GM19397 (cell line): ENCODE measurements around the gene PHKA2.

Experiments
- ATAC-seq: cut with Tn5 transposase; IDR thresholded peaks from one replicate; pipeline ENCODE4 v1.9.1; 2021; ENCODE audit warnings: mild to moderate bottlenecking, moderate library complexity; ENCODE audit not compliant: unreplicated experiment

The PHKA2 gene

DNA sequence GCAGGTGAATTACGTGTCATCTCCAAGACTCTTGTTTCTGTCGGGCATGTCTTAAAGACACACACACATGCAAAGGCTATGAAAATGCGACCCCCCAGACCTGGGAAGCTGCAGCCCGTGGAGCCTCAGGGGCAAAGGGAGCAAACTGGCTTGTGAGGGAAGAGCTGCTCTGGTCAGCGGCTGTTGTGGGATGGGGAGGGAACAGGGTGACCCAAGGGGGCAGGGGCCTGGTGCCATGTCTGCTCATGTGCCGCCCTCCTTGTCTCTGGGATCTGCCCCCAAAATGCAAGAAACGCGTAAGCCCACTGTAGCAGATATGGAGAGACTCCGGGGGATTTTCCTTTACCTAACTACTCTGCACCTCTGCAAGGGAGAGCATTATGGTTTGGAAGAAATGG lies 92.4 kb downstream of the PHKA2 start:
- ATAC-seq, result no peak

DNA sequence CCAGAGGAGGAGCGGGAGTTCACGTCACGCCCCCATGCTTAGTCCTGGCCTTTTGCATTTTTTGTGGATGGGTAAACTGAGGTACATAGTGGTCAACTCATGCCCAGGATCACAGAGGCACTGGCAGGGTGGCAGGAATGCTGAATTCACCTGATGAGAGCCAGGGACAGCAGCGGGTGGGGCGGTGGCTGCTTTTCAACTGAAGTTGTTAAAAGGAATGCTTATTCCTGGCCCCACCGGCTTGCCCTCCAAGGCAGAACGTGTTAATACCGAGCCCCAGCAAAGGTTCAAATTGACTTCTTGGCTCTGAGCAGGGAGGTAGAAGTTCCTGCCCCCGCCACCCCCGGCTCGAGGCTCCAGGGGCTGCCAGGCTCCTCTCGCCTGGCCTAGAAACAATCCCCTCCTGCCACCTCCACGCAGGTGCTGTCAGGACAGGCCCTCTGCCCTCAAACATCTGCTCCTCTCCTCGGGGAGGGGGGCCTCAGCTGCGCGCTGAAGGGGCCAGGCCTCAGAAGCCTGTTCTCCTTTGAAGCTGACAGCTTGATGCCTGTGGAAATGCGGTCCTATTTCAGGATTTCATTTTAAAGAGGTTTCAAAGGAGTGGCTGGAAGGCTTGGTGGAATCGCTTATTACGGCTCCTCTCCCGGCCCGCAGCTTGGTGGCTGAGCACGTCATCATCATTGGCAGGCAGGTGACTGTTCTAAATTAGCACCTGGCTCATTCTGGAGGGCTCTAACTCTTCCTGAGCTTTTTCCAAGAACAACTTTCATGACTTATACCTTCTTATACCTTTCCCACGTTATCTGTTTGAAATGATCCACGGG lies 93.0 kb downstream of the PHKA2 start:
- ATAC-seq, result no peak

DNA sequence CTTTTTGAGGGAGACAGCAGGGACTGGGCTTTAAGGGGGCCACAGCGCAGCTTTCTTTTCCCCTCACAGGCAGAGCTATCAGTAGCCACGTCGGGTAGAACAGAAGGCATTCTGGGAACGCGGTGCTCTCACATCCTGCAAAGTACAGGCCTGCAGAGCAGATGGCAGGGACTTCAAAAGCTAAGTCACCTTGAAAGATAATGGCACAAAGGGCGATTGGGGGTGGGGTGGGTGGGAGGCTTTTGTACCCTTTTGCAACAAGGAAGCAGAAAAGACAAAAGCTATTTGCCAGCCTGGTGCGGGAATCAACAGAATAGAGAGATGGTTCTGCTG lies 93.9 kb downstream of the PHKA2 start:
- no peak for ATAC-seq

DNA sequence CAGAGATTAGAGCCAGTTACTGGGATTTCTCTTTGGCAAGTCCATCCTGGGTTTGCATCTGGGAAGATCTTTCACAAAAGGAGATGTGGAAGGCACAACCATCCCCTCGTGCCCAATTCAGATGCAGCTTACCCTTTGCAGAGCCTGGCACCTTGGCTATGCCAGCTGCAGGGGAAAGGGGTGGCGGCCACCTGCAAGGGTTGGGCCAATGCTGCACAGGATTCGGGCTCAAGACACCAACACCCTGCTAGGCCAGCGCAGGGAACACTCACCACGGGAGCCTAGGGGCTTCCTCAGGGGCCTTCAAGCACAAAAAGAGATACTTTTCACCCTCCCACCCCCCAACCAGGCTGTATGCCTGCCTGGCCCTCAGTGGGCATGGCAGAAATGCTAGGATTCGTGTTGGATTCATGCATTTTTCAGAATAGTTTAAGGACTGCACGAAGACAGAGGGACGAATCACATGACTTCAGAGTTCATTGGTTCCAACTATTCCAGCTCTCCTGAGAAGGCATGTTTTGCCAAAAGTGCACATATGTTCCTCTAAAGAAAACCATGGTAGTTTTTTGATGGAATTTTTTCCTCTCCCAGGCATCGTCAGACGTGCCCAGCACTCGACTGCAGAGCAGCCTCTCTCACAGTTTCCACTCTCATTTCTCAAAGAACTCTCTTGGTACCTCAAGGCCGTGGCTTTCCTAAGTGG lies 94.4 kb downstream of the PHKA2 start:
- no peak for ATAC-seq

- ATAC-seq, result no peak
These were observed 95.6 kb downstream of the PHKA2 start for GRCh38 chrX:18888281-18888680.

- no peak for ATAC-seq
These were observed 96.1 kb downstream of the PHKA2 start for GRCh38 chrX:18887825-18888212.

DNA sequence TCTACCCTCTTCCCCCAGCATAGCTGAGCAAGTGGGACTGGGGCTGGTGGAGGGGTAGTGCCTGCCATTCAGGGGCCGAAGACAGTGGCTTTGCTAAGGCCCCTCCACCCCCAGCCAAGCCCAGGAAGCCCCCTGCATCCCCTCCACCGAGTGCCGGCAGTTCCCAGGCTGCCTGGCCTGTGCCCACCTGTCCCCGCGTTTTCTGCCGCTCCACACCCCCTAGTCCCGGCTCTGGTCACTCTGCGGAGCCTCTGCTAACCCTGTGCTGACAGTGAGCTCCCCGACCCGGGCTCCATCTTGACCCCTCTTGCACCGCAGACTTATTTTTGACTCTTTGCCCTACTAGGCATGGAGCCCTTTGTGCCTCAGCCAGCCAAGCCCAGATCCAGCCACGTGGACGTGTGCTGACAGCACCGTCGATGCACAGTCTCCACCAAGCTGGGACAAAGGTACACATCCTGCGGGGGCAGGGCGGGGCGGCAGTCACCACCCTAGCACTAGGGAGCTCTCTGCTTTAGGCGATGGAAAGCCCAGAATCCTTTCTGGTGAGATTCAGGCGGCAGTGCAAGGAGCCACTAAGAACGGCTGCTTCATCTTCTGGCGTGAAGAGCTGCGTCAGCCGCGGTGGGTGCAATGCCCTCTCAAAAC lies 96.6 kb downstream of the PHKA2 start:
- no peak for ATAC-seq

- ATAC-seq, result peak; percentile 68
These were observed 97.4 kb downstream of the PHKA2 start for GRCh38 chrX:18886344-18887161.

DNA sequence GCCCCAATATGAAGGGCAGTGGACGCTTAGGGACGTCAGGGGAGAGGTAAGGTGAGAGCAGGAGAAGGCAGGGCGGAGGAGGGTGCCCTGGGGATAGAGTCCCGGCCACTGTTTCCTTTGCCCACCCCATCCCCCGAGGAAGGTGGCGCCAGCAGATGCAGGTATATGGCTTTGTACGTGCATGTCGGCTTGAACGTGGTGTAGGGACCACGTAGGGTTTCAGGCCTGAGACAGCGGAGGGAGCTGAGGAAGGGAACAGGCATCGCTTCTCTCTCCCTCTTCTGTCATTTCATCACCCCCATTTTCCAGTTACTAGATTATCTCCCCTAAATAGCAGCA lies 97.9 kb downstream of the PHKA2 start:
- peak; percentile 27 for ATAC-seq

DNA sequence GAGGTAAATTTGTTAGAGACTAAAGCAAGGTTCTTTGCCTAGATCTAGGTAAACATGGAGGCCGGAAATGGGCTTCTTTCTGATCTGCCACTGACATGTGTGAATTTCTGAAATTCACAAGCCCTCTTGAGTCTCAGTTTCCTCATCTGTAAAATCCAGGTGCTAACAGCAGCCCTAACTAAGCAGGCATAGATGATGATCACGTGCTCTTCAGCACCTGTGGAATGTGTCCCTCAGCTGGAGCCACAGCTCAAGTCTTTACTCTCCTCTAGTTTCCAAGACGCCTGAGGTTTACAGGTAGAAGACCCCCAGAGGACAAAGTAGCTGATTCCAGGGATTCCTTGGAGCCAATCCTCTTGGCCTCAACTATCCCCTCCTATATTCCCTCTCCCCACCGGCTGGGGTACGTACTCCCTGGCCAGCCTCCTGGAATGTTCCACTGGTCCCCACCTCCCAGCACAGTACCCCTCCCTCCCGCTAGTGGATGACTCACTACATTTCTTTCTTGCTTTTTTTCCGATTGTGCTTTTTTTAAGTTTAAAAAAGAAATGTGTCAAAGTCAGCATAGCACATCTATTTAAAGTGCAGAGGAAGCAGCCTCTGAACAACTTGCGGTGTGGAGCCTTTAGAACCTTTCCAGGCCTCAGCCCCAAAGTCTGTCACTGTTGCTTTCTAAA lies 98.4 kb downstream of the PHKA2 start:
- ATAC-seq, result peak; percentile 3

- no peak for ATAC-seq
These were observed 99.0 kb downstream of the PHKA2 start for GRCh38 chrX:18884916-18885315.

DNA sequence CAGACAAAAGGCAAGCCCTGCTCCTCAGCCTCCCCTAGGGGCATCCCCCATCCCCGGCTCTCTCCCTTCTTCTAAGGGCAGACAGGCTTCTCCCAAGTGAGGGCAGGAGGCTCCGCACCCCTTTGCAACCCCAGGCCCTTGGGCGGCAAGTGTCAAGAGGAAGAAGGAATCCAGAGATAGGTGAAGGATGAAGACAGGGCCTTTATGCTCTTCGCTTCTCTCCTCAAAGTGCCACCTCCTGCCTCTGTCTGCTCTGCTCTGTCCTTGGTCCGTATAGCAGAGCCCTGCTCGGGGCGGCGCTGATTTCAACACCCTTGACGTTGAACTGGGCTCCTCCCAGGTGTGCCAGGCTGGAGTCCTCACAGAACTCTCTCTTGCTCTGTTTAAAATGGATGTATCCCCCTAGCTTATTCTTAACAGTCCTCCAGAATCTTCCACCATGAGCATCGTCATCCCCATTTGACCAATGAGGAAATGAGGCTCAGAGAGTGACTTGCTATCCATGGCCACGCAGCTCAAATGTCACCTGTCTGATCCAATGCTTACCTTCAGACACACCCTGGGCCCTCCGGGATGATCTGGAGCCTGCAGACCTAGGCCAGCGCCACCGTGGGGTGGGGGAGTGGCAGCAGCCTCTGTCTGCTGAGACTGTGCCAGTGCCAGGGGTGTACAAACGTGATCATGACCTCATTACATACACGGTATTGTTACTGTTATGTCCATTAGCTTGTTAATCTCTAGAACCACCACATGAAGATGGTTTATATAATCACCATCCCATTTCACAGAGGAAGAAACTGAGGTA lies 99.8 kb downstream of the PHKA2 start:
- no peak for ATAC-seq

- ATAC-seq, result no peak
These were observed 100.5 kb downstream of the PHKA2 start for GRCh38 chrX:18883234-18883960.

DNA sequence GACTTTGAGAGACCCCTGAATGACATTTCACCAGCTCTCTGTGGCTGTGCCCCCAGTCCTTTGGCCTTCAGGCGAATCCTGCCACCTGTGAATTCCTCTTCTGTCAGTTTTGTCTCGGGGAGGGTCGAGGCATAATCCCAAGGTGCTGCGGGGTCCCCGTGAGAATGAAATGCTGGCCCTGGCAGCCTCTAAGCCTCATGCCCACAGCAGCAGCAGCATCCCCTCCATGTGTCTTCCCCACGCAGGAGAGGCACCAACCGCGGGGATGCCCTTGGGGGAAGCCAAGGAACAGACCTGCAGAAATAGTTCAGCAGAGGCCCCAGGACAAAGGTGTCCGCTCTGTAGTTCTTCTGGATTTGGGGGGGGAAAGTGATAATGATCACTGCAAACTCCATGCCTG lies 104.8 kb downstream of the PHKA2 start:
- ATAC-seq, result no peak

DNA sequence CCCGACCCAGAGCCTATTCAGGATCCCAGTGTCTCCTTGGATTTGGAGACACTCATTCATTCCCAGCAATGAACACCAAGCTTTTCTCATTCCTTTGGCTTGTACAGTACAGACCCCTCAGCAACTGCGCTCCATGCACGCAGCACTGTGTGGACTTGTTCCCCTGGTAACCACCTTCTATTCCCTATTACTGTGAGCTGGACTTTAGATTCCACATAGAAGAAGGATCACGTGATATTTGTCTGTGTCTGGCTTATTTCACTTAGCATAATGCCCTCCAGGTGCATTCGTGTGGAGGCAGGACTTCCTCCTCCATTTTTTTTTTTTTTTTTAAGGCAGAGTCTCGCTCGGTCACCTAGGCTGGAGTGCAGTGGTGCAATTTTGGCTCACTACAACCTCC lies 106.4 kb downstream of the PHKA2 start:
- ATAC-seq, result no peak

DNA sequence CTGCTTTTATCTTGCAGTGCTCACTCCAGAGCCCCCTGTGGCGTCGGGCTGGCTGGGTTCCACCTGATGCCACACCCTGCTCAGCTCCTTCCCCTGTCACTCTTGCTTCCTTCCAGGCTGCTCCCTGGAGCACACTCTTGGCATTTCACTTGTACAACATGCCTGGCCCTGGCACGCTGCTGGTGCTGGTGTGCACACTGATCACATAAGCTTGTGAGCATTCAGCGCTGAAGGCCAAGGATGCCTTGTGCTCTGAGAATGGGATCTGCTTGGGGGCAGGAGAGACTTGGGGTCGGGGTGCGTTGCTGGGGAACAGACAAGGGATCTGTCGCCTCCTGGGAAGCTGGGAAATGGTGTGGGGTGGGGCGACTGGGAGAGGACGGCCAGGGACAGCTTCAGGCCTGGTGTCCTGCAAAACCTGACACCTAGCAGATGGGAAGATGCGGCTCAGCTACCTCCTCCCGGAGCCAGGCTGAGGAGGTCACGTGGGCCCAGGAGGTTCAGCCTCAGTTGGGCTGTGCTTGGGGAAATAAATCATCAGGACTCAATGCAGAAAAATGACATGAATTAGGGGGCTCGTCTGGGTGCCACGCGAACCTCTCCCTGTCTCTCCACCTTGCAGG lies 108.5 kb downstream of the PHKA2 start:
- no peak for ATAC-seq

GRCh38 chrX:18874560-18875255 lies 109.2 kb downstream of the PHKA2 start:
- no peak for ATAC-seq

DNA sequence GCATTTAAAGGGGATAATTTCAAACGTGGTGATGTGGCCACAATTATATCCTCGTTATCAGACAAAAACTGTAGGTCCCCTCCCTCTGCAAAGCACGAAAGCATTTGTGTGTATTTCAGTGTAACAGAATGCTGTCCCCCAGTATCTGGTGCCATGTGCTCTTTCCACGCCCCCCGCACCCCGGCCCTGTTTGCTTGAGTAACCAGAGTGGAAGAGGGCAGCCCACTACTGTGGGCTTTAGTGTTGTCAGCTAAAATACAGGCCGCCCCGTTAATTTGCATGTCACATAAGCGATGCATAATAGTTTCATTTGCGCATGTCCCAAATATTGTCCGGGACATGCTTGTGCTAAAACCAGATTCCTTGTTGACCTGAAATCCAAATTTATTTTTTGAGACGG lies 110.1 kb downstream of the PHKA2 start:
- ATAC-seq, result no peak
